Right lobe of liver (tissue), 6 donors: ENCODE data around the gene NAT14. TPM values are rescaled to one million over a fixed set of nuclear protein-coding genes. Genes with fewer than 3 reads are reported as not detected.

Experiments used
- ATAC-seq, 4 donors: fragments of 200-7000 bp; cut with Tn5 transposase; one replicate each; pipeline ENCODE4 v1.9.1; 2020; ENCODE audit warnings: mild to moderate bottlenecking in 4 of 4, moderate library complexity in 4 of 4
- DNase-seq, 3 donors: peaks; one replicate each; pipeline ENCODE4 v3.0.0-alpha.2; 2020
- H3K27ac ChIP-seq, 3 donors: fragments of 200-600 bp; one replicate each; pipeline ENCODE4 v1.8.0; 2022
- H3K27me3 ChIP-seq, 2 donors: fragments of 200-600 bp; one replicate each; pipeline ENCODE4 v1.8.0; 2022
- H3K36me3 ChIP-seq, 4 donors: fragments of 200-600 bp; sonication (generic) in 1 of 4; one replicate each; pipeline versions ENCODE4 v1.5.1 to v1.8.0; 2017 to 2022; ENCODE audit warnings: control low read depth in 1 of 4
- H3K4me1 ChIP-seq, 4 donors: fragments of 200-600 bp; sonication (generic) in 1 of 4; one replicate each; pipeline versions ENCODE4 v1.5.1 to v1.8.0; 2017 to 2022; ENCODE audit warnings: control low read depth in 1 of 4
- H3K4me3 ChIP-seq, 3 donors: fragments of 200-600 bp; one replicate each; pipeline ENCODE4 v1.8.0; 2022
- H3K9me3 ChIP-seq, 4 donors: fragments of 200-600 bp; sonication (generic) in 1 of 4; one replicate each; pipeline versions ENCODE4 v1.5.1 to v1.8.0; 2017 to 2022; ENCODE audit warnings: control low read depth in 1 of 4
- CTCF ChIP-seq, 4 donors: fragments of 200-600 bp in 3 of 4; fragments of 450-650 bp in 1 of 4; IDR thresholded peaks; one replicate each; pipeline versions ENCODE4 v1.5.1 to v1.8.0; 2016 to 2022; ENCODE audit warnings: antibody characterized with exemption in 4 of 4, mild to moderate bottlenecking in 2 of 4
- POLR2A ChIP-seq: fragments of 450-650 bp; IDR thresholded peaks from one replicate; pipeline ENCODE4 v1.6.1; 2017; ENCODE audit warnings: antibody characterized with exemption, mild to moderate bottlenecking
- WGBS: methylation state at CpG from one replicate; pipeline ENCODE4 v1.1.6; 2018; ENCODE audit warnings: low coverage, low lambda C conversion rate; ENCODE audit not compliant: insufficient coverage; ENCODE audit errors: missing lambda C conversion rate; 5-methylcytosine and 5-hydroxymethylcytosine counted together
- intact Hi-C, 2 donors: fragments of 100-400 bp; cut with DNase I; formaldehyde crosslinking; loops; one replicate each; pipeline versions ENCODE4 v1.11.2 to v1.14.1; 2022
- total RNA-seq, 6 experiments: library from RNA; depleted of rRNA in 2 of 6; stranded (reverse); fragments of >200 nt in 2 of 6; fragmentation: NEBNext Ultra II Directional in 3 of 6; extraction: Animal tissue kit (Norgen Biotek cat#: 25700) in 3 of 6; gene quantifications; one replicate each; pipeline versions ENCODE4 v1.1.0 to v1.2.4, GENCODE V29; 2016 to 2023
- donor health status: DM: no; HTN: yes; CAD: no.
- donor health status: DM: no; HTN: no; CAD: no.
- donor health status: DM: no; HTN: no; CAD: no.
- donor health status: DM: no; HTN: yes; CAD: no.
- donor health status: DM: no; HTN: yes; CAD: no.

The NAT14 gene
- total RNA-seq, 6 experiments from 2014 or later, result 2.5 to 6.0 (median 3.9) TPM

DNA sequence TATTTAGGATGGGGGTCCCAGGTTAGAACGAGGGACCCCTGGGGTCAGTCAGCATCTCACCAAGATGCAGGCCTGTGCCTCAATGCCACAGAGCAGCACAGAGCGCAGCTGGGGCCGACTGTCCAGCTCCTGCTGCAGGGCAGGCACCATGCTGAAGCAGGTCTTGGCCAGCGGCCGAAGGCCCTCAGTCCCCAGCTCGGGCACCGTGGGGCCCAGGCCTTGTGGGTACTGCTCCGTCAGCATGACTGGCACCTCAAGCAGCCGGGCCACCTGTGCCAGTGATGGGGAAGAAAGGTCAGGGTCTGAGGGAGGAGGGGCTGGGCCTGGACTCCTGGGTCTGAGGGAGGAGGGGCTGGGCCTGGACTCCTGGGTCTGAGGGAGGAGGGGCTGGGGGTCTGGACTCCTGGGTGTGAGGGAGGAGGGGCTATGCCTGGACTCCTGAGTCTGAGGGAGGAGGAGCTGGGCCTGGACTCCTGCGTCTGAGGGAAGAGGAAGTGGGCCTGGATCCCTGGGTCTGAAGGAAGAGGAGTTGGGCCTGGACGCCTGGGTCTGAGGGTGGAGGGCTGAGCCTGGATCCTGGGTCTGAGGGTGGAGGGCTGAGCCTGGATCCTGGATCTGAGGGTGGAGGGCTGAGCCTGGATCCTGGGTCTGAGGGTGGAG lies 29.3 kb upstream of the NAT14 start:
- Histone ChIP-seq H3K9me3 (no peaks in the 10 kb centered on the region), H3K4me1 (peaks cover 0 to 14% (median 6%) of the 10 kb centered on the region in 4 donors), H3K4me3 (no peak overlapping the region), H3K27ac (no peak overlapping the region), H3K36me3 (peaks cover 0 to 10% (median 0%) of the 10 kb centered on the region in 4 donors), H3K27me3 (no peaks in the 10 kb centered on the region)
- no peak for DNase-seq
- ATAC-seq, result no peak
- intact Hi-C loops, result no loop called here
- TF ChIP-seq POLR2A, result no peak
- TF ChIP-seq CTCF (IDR thresholded peaks at IDR 0.05), result no peak
- WGBS, result 89% methylated on average over 2 of the region's 11 CpGs

GRCh38 chr19:55456347-55456746 lies 28.6 kb upstream of the NAT14 start:
- WGBS, result 74% methylated on average over 4 of the region's 14 CpGs
- H3K4me1 ChIP-seq, result peaks cover 0 to 14% (median 6%) of the 10 kb centered on the region in 4 donors
- no peak overlapping the region for H3K4me3 ChIP-seq
- ATAC-seq (no peak), DNase-seq (no peak)
- no peaks in the 10 kb centered on the region for H3K27me3 ChIP-seq
- no peak overlapping the region for H3K27ac ChIP-seq
- TF ChIP-seq CTCF (IDR thresholded peaks at IDR 0.05) (no peak), POLR2A (no peak)
- intact Hi-C loops, result no loop called here
- H3K9me3 ChIP-seq, result no peaks in the 10 kb centered on the region
- peaks cover 0 to 10% (median 0%) of the 10 kb centered on the region in 4 donors for H3K36me3 ChIP-seq

DNA sequence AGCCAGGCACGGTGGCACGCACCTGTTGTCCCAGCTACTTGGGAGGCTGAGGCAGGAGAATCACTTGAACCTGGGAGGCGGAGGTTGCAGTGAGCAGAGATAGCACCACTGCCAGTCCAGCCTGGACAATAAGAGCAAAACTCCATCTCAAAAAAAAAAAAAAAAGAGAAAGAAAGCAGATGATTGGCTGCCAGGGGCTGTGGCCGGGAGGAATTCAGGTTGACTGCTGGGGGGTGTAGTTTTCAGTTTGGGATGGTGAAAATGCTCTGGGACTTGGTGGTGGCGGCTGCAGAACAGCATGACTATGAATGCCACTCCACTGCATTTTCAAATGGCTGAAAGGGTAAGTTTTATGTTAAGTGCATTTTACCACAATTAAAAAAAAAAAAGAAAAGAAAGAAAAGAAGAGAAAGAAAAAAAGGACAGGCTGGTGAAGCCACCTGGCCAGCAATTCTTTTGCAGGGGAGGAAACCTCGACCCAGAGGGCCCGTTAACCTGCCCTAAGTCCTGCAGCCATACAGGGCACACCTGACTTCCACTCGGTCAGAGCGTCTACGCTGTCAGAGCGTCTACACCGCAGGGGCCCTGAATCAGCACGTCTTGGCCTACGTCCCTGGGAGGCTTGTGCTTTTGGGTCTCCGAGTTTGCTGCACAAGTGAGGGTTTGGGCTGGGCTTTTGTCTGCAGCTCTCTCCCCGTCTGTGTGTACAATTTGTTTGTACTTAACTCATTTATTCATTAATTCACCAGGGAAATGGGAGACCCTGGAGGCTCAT lies 27.1 kb upstream of the NAT14 start:
- Histone ChIP-seq H3K4me3 (no peak overlapping the region), H3K27ac (no peak overlapping the region), H3K9me3 (no peaks in the 10 kb centered on the region), H3K4me1 (peaks cover 0 to 14% (median 6%) of the 10 kb centered on the region in 4 donors), H3K27me3 (no peaks in the 10 kb centered on the region), H3K36me3 (peaks cover 0 to 10% (median 0%) of the 10 kb centered on the region in 4 donors)
- intact Hi-C loops, result no loop called here
- 79% methylated on average over 13 of the region's 16 CpGs for WGBS
- TF ChIP-seq CTCF (IDR thresholded peaks at IDR 0.05), result no peak
- no peak for TF ChIP-seq POLR2A
- ATAC-seq, result no peak
- DNase-seq, result no peak

GRCh38 chr19:55459551-55459949 lies 25.4 kb upstream of the NAT14 start:
- Histone ChIP-seq H3K36me3 (peaks cover 0 to 10% (median 0%) of the 10 kb centered on the region in 4 donors), H3K27ac (peak overlapping the region in 1 of 3 donors; percentile 85), H3K4me1 (peaks cover 0 to 14% (median 6%) of the 10 kb centered on the region in 4 donors), H3K27me3 (no peaks in the 10 kb centered on the region), H3K9me3 (no peaks in the 10 kb centered on the region), H3K4me3 (peak overlapping the region in 2 of 3 donors; percentile 73 to 97)
- peak in 1 of 3 donors; percentile 43 for DNase-seq
- intact Hi-C loops, result no loop called here
- WGBS, result 37% methylated on average over 3 of the region's 8 CpGs
- no peak for ATAC-seq
- TF ChIP-seq POLR2A (no peak), CTCF (IDR thresholded peaks at IDR 0.05) (no peak)
